BLaER1 treated with 17β-estradiol and CSF1 and Interleukin-3, amounts not matched to agents 10 nM and 100 nM (cell line): ENCODE data around the gene MPIG6B.
A peak's percentile ranks its signal among the peaks of the same experiment; 100 is the strongest.

Experiments used
- H3K27ac ChIP-seq, 11 experiments: shearing (Covaris generic); formaldehyde crosslinking; 2 replicates each; pipeline ENCODE4 v1.8.1; 2022
- H3K27me3 ChIP-seq, 11 experiments: shearing (Covaris generic); formaldehyde crosslinking; 2 replicates each; pipeline ENCODE4 v1.8.1; 2022
- H3K36me3 ChIP-seq, 11 experiments: shearing (Covaris generic); formaldehyde crosslinking; 2 replicates each; pipeline ENCODE4 v1.8.1; 2022
- H3K4me1 ChIP-seq, 10 experiments: shearing (Covaris generic); formaldehyde crosslinking; 2 replicates each; pipeline ENCODE4 v1.8.1; 2022
- H3K4me2 ChIP-seq, 11 experiments: shearing (Covaris generic); formaldehyde crosslinking; 2 replicates each; pipeline ENCODE4 v1.8.1; 2022
- H3K4me3 ChIP-seq, 10 experiments: shearing (Covaris generic); formaldehyde crosslinking; 2 replicates each; pipeline ENCODE4 v1.8.1; 2022
- H3K9ac ChIP-seq, 11 experiments: shearing (Covaris generic); formaldehyde crosslinking; 2 replicates each; pipeline ENCODE4 v1.8.1; 2022
- H3K9me3 ChIP-seq, 11 experiments: shearing (Covaris generic); formaldehyde crosslinking; replicated peaks in 1 of 11; 2 replicates each; pipeline ENCODE4 v1.8.1; 2022
- H4K20me1 ChIP-seq, 11 experiments: shearing (Covaris generic); formaldehyde crosslinking; 2 replicates each; pipeline ENCODE4 v1.8.1; 2022
- Cebpa-rat ChIP-seq, 11 experiments: shearing (Covaris generic); IDR thresholded peaks; 2 replicates each; pipeline ENCODE4 v1.8.1; 2022

Gene MPIG6B

DNA sequence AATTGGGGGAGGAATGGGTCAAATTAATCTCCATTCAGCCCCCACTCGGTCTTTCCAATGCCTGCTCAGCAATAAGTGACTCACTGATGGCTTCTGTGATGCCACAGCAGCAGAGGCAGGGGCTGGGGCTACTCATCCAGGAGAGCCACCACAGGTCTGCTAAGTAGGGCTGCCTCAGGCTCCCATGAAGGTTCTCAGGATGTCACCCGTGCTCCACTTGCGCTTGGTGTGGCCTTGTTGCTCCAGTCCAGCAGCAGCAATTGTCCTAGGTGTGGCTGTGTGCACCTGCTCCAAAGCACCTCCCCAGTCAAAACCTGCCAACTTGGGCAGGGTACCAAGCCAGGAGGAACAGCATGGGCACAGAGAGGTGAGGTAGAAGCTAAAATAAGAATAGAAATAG is 1.0 kb upstream of the MPIG6B start:
- Histone ChIP-seq H3K4me3 (no peak overlapping the region), H3K4me1 (peaks cover 41 to 65% (median 57%) of the 10 kb centered on the region in 10 experiments), H3K9ac (no peak overlapping the region; a peak in 2 of 22 replicates), H3K27ac (peak overlapping the region in 3 of 11 experiments; percentile 42 to 75 (median 64); a peak in 5 of 22 replicates), H4K20me1 (peaks cover 0 to 4% (median 0%) of the 10 kb centered on the region in 11 experiments; a peak in 2 of 22 replicates), H3K36me3 (peaks cover 0 to 28% (median 17%) of the 10 kb centered on the region in 11 experiments; a peak in 16 of 22 replicates), H3K9me3 (no peaks in the 10 kb centered on the region), H3K27me3 (no peaks in the 10 kb centered on the region), H3K4me2 (peak overlapping the region in 9 of 11 experiments; percentile 26 to 99 (median 98); a peak in 16 of 22 replicates)
- no peak for TF ChIP-seq Cebpa-rat (IDR thresholded peaks at IDR 0.05)

DNA sequence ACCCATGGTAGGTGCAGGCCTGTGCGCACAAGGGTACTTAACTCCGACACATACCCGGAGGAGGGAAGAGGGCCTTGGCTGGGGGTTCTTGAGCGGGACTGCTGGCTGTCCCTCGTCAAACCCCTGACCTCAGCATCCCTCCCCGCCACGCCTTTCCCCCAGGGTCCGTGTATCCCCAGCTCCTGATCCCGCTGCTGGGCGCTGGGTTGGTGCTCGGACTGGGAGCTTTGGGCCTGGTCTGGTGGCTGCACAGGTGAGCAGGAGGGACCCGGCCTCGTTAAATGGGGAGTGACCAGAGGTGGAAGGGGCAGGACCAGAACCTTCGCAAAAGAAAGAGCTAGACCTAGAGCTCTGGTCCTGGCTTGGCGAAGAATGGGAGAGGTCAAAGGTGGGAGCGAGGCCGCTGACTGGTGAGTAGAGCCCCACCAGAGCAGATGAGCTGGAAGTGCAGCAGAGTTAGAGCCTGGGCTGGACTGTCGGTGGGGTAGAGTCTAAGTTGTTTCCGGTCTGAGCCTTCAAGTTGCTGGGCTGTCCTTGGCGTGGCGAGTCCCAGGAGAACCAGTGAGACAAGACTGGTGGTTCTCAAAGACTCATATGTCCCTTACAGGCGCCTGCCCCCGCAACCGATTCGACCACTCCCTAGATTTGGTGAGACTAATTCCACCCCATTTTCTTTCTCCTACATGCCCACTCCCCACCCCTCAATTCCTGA is 963 bp downstream of the MPIG6B start:
- H3K27me3 ChIP-seq, result no peaks in the 10 kb centered on the region
- H3K27ac ChIP-seq, result peak overlapping the region in 9 of 11 experiments; percentile 38 to 88 (median 79); a peak in 18 of 22 replicates
- peak overlapping the region in 8 of 11 experiments; percentile 38 to 79 (median 74); a peak in 15 of 22 replicates for H3K9ac ChIP-seq
- peaks cover 0 to 16% (median 0%) of the 10 kb centered on the region in 11 experiments; a peak in 7 of 22 replicates for H4K20me1 ChIP-seq
- no peak for TF ChIP-seq Cebpa-rat (IDR thresholded peaks at IDR 0.05)
- peaks cover 0 to 30% (median 20%) of the 10 kb centered on the region in 11 experiments; a peak in 16 of 22 replicates for H3K36me3 ChIP-seq
- H3K9me3 ChIP-seq, result 0 out of 22 replicates have a peak, but pooled peaks cover 0 to 3% (median 0%) of the 10 kb centered on the region in 11 experiments
- peak overlapping the region; percentile 92 to 100 (median 98) for H3K4me2 ChIP-seq
- H3K4me3 ChIP-seq, result peak overlapping the region in 8 of 10 experiments; percentile 28 to 53 (median 48); a peak in 12 of 20 replicates
- H3K4me1 ChIP-seq, result peaks cover 57 to 85% (median 76%) of the 10 kb centered on the region in 10 experiments

GRCh38 chr6:31725502-31726350 is 2.6 kb downstream of the MPIG6B start:
- Histone ChIP-seq H3K9me3 (0 out of 22 replicates have a peak, but pooled peaks cover 0 to 3% (median 0%) of the 10 kb centered on the region in 11 experiments), H3K9ac (peak overlapping the region in 9 of 11 experiments; percentile 6 to 48 (median 29); a peak in 9 of 22 replicates), H3K4me3 (0 out of 20 replicates have a peak overlapping the region, but pooled peaks of 1 of the 10 experiments have one; percentile 18), H3K4me1 (peaks cover 63 to 94% (median 85%) of the 10 kb centered on the region in 10 experiments), H3K4me2 (peak overlapping the region; percentile 92 to 100 (median 98)), H3K36me3 (peaks cover 5 to 35% (median 25%) of the 10 kb centered on the region in 11 experiments; a peak in 21 of 22 replicates), H4K20me1 (peaks cover 0 to 24% (median 6%) of the 10 kb centered on the region in 11 experiments; a peak in 18 of 22 replicates), H3K27ac (peak overlapping the region; percentile 1 to 88 (median 84); a peak in 17 of 22 replicates), H3K27me3 (no peaks in the 10 kb centered on the region)
- no peak for TF ChIP-seq Cebpa-rat (IDR thresholded peaks at IDR 0.05)

DNA sequence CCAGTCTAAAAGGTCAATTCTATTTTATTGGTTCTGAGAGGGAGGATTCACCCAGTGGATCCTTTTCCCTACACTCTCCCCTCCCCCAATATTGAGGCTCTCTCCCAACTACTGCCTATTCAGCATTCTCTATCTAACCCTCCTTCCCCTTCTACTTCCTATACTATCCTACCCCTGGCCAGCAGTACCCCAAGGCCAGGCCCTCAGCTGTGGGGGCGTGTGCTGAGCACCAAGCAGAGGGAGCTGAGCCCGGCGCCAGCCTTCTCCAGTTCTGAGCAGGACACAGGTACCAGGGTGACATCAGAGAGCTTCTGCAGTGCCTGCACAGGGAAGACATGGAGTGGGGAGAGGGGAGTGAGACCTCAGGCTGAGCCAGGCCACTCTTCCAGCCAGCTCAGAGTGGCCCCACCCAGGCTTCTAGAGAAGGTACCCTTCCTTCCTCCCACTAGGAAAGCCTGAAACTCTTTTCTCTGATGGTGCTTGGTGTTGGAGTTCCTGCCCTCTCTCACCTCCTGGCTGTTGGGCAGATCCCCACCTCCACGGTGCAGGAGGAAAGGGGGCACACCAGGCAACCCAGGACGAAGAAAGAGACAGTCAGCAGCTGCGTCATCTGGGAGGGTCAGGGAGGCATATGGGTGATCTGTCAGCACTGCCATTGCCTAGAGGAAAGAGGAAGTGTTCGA is 4.0 kb downstream of the MPIG6B start:
- Histone ChIP-seq H3K4me1 (peaks cover 77 to 94% (median 90%) of the 10 kb centered on the region in 10 experiments), H3K4me3 (peak overlapping the region in 9 of 10 experiments; percentile 21 to 92 (median 49); a peak in 11 of 20 replicates), H3K27ac (peak overlapping the region; percentile 79 to 88 (median 84)), H3K9me3 (0 out of 22 replicates have a peak, but pooled peaks cover 0 to 3% (median 0%) of the 10 kb centered on the region in 11 experiments), H3K27me3 (no peaks in the 10 kb centered on the region), H3K9ac (peak overlapping the region; percentile 42 to 91 (median 82)), H3K36me3 (peaks cover 20 to 49% (median 40%) of the 10 kb centered on the region in 11 experiments), H3K4me2 (peak overlapping the region; percentile 92 to 100 (median 98)), H4K20me1 (peaks cover 5 to 32% (median 20%) of the 10 kb centered on the region in 11 experiments; a peak in 20 of 22 replicates)
- no peak for TF ChIP-seq Cebpa-rat (IDR thresholded peaks at IDR 0.05)

GRCh38 chr6:31727717-31728671 is 4.8 kb downstream of the MPIG6B start:
- peak overlapping the region; percentile 76 to 91 (median 84) for H3K9ac ChIP-seq
- 0 out of 22 replicates have a peak, but pooled peaks cover 0 to 3% (median 0%) of the 10 kb centered on the region in 11 experiments for H3K9me3 ChIP-seq
- H3K4me1 ChIP-seq, result peaks cover 85 to 94% (median 90%) of the 10 kb centered on the region in 10 experiments
- H3K4me3 ChIP-seq, result peak overlapping the region; percentile 66 to 92 (median 86)
- no peaks in the 10 kb centered on the region for H3K27me3 ChIP-seq
- peak overlapping the region; percentile 79 to 88 (median 84) for H3K27ac ChIP-seq
- peaks cover 11 to 37% (median 27%) of the 10 kb centered on the region in 11 experiments; a peak in 20 of 22 replicates for H4K20me1 ChIP-seq
- peak overlapping the region; percentile 92 to 100 (median 98) for H3K4me2 ChIP-seq
- TF ChIP-seq Cebpa-rat (IDR thresholded peaks at IDR 0.05), result 0 out of 22 replicates have a peak, but pooled peaks of 1 of the 11 experiments have one; percentile 12
- H3K36me3 ChIP-seq, result peaks cover 28 to 57% (median 48%) of the 10 kb centered on the region in 11 experiments

- no peak for TF ChIP-seq Cebpa-rat (IDR thresholded peaks at IDR 0.05)
- H3K9ac ChIP-seq, result peak within 1 kb of the TSS; percentile 76 to 91 (median 84)
- 0 out of 22 replicates have a peak, but pooled peaks cover 0 to 3% (median 0%) of the 10 kb centered on the region in 11 experiments for H3K9me3 ChIP-seq
- peak within 1 kb of the TSS; percentile 66 to 92 (median 86) for H3K4me3 ChIP-seq
- H3K27ac ChIP-seq, result peak within 1 kb of the TSS; percentile 79 to 88 (median 84)
- peaks cover 86 to 94% (median 91%) of the 10 kb centered on the region in 10 experiments for H3K4me1 ChIP-seq
- peak within 1 kb of the TSS; percentile 92 to 100 (median 98) for H3K4me2 ChIP-seq
- no peaks in the 10 kb centered on the region for H3K27me3 ChIP-seq
- peaks cover 20 to 46% (median 36%) of the 10 kb centered on the region in 11 experiments for H4K20me1 ChIP-seq
- H3K36me3 ChIP-seq, result peaks cover 37 to 67% (median 58%) of the 10 kb centered on the region in 11 experiments
Measured at GRCh38 chr6:31728767-31729514, 5.8 kb downstream of the MPIG6B start, which contains the start of gene DDAH2. DDAH2 (minus strand) TSS chr6:31729299; CDS start chr6:31729161, 138 bp downstream.
